GM13976 (cell line): ENCODE data around the gene DGKB.

Experiments
- DNase-seq: peaks from one replicate; pipeline ENCODE4 v3.0.0; 2012; ENCODE audit warnings: low spot score
- CTCF ChIP-seq: IDR thresholded peaks from 2 replicates; pipeline ENCODE4 v1.5.1; 2012; ENCODE audit warnings: borderline replicate concordance, mild to moderate bottlenecking; ENCODE audit not compliant: insufficient read depth; ENCODE audit errors: extremely low read depth, missing control alignments, control extremely low read depth
- in situ Hi-C: fragments of 300-500 bp; cut with MboI; formaldehyde crosslinking; loops from one replicate; pipeline ENCODE4 v1.12.0; 2022; ENCODE audit warnings: low sequenced_read_pairs, mixed read lengths, inconsistent platforms; ENCODE audit not compliant: unreplicated experiment

The DGKB gene

GRCh38 chr7:14902589-14903067, at the start of gene DGKB:
Gene DGKB (minus strand): TSS chr7:14902751.
- TF ChIP-seq CTCF, result no peak
- in situ Hi-C loops, result no loop called here
- no peak for DNase-seq

DNA sequence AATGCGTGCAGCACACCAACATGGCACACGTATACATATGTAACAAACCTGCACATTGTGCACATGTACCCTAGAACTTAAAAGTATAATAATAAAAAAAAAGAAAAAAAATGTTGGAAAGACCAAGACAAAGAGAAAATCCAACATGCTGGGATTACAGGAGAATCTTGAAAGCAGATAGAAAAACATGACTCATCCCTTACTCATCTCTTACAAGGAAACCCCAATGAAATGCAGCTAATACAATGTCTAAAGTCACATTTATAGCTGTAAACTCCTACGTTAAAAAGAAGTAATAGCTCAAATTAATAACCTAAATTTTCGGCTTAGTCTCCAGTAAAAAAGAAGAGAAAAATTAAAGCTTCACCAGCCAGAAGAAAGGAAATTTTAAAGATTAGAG, 47.5 kb upstream of the DGKB start:
- no peak for TF ChIP-seq CTCF
- DNase-seq, result no peak
- in situ Hi-C loops, result no loop called here

GRCh38 chr7:14938181-14938580, 35.6 kb upstream of the DGKB start:
- no peak for DNase-seq
- in situ Hi-C loops, result no loop called here
- no peak for TF ChIP-seq CTCF

GRCh38 chr7:14937581-14937980, 35.0 kb upstream of the DGKB start:
- DNase-seq, result no peak
- no peak for TF ChIP-seq CTCF
- in situ Hi-C loops, result no loop called here

GRCh38 chr7:14936554-14936953, 34.0 kb upstream of the DGKB start:
- no peak for TF ChIP-seq CTCF
- DNase-seq, result no peak
- in situ Hi-C loops, result no loop called here

GRCh38 chr7:14934839-14935238, 32.3 kb upstream of the DGKB start:
- in situ Hi-C loops, result no loop called here
- DNase-seq, result no peak
- TF ChIP-seq CTCF, result no peak

- in situ Hi-C loops, result no loop called here
- no peak for TF ChIP-seq CTCF
- DNase-seq, result no peak
These were observed 29.1 kb upstream of the DGKB start for GRCh38 chr7:14931511-14932215.
